Upper lobe of left lung (tissue), 4 donors: ENCODE measurements around the gene STK33.

Source experiments
- CTCF ChIP-seq, 6 experiments: fragments of 450-650 bp in 4 of 6; fragments of 200-600 bp in 2 of 6; sonication (generic) in 2 of 6; IDR thresholded peaks; one replicate each; pipeline ENCODE4 v1.5.1; 2016 to 2019; ENCODE audit warnings: antibody characterized with exemption in 6 of 6
- POLR2AphosphoS5 ChIP-seq, 2 donors: sonication (generic); formaldehyde crosslinking; IDR thresholded peaks; one replicate each; pipeline ENCODE4 v1.5.1; 2017; ENCODE audit warnings: antibody characterized with exemption in 2 of 2

- no peak for TF ChIP-seq CTCF (IDR thresholded peaks at IDR 0.05)
- TF ChIP-seq POLR2AphosphoS5 (IDR thresholded peaks at IDR 0.05) = no peak
Measured at GRCh38 chr11:8640267-8640906, 46.4 kb upstream of the STK33 start.
